NCI-H2227 (cell line): Measurements from ENCODE around the gene OSCP1.

ENCODE experiments used
- DNase-seq: peaks from one replicate; lab custom pipeline; 2025; ENCODE audit not compliant: unreplicated experiment; lab: John Stamatoyannopoulos, UW

The OSCP1 gene

GRCh38 chr1:36384542-36385409, 65.5 kb downstream of the OSCP1 start:
- DNase-seq: peak; percentile 58

- DNase-seq: no peak
These were observed 67.0 kb downstream of the OSCP1 start for GRCh38 chr1:36383240-36383639.

GRCh38 chr1:36382669-36383068, 67.6 kb downstream of the OSCP1 start:
- no peak for DNase-seq

- no peak for DNase-seq
These were observed 68.0 kb downstream of the OSCP1 start for GRCh38 chr1:36382231-36382630.

DNA sequence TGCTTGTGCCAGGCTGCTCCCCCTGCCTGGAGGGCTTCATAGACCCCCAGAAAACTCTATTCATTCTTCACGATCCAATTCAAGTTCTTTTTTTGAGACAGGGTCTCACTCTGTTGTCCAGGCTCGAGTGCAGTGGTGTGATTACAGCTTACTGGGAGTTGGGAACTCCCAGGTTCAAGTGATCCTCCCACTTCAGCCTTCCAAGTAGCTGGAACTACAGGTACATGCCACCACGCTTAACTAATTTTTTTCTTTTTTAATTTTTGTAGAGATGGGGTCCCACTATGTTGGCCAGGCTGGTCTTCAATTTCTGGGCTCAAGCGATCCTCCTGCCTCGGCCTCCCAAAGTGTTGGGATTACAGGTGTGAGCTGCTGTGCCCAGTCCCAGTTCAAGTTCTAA, 68.8 kb downstream of the OSCP1 start:
- DNase-seq: no peak

GRCh38 chr1:36380782-36381181, 69.5 kb downstream of the OSCP1 start:
- no peak for DNase-seq

DNA sequence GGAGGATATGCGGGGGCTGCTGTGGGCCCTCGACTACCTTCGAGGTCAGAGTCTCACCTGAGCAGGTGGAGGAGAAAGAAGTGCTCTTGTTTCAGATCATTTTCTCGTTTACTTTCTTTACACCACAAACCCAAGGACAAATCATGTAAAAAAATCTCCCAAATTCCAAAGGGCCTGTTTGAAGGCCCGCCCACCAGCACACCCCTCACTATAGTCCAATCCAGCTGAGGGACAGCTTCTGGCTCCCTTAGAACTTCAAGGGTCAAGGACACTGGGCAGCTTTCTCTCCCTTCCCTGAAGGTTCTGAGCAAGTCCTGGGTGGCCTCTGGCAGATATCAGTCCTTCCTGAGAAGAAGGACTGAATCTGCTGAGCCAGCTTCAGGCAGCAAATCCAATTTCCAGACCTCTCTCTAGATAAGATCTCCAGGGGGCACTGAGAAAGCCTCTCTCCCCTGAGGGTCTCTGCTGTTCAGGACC, 70.1 kb downstream of the OSCP1 start:
- DNase-seq: no peak

- DNase-seq: no peak
These were observed 72.3 kb downstream of the OSCP1 start for GRCh38 chr1:36377791-36378492.

DNA sequence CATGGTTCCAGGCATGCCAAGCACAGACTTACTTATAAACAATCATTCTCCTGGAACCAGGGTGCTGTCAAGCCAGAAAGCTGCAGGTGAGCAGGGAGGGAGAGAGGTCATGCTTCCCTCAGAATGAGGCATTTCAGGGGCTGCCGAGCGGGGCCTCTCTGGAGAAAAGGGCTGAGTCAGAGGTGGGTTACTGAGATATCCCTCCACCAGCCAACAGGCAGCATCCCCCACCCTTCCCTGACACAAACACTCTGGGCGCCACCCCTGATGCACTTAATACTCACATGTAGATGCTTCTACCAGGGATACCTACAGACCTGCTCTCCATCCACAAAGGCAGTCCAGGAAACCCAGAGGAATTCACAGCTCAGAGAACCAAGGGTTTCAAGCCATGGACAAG, 77.6 kb downstream of the OSCP1 start:
- no peak for DNase-seq

DNA sequence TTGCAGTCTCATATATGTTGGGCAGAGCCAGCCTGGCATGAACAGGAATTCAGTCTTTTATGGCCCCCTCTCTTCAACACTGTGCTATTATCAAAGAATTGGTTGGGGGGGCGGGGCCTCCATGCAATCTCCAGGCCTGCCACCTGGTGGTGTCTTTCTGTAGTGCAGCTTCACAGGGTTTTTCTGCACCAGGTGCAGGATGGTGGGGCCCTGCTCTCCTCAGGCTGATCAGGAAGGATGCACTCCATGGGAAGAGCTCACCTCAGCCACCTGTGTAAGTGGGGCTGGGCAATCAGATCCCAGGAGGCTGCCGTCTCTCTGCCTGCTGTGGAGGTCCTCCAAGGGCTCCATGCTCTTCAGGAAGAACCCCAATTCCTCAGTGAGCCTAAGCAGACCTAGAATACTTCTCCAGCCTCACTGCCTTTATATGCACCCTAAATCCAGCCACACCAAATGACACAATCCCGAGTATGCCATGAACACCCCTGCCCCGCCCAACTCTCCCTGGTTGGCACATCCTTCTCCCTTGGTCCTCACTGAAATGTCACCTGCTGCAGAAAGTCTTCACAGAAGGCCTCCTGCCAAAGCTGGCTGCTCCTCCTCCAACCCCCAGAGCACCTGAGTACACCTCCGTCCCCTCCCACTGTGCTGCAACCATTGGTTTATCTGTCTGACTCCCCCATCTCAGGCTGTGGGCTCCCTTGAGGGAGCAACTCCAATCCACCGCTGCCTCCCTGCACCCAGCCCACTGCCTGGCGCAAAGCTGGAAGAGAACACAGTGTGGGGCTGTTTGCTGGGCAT, 81.0 kb downstream of the OSCP1 start:
- peak; percentile 85 for DNase-seq
